ENCODE data around the gene PAOX. TPM values are rescaled to one million over a fixed set of nuclear protein-coding genes. Genes with fewer than 3 reads are reported as not detected.

Gene PAOX
- total and polyA plus RNA-seq, 2 of the 13 experiments (the other 11 are each of a cell fraction or from before 2014, with no cell fraction given) = 0.49 to 0.77 TPM

DNA sequence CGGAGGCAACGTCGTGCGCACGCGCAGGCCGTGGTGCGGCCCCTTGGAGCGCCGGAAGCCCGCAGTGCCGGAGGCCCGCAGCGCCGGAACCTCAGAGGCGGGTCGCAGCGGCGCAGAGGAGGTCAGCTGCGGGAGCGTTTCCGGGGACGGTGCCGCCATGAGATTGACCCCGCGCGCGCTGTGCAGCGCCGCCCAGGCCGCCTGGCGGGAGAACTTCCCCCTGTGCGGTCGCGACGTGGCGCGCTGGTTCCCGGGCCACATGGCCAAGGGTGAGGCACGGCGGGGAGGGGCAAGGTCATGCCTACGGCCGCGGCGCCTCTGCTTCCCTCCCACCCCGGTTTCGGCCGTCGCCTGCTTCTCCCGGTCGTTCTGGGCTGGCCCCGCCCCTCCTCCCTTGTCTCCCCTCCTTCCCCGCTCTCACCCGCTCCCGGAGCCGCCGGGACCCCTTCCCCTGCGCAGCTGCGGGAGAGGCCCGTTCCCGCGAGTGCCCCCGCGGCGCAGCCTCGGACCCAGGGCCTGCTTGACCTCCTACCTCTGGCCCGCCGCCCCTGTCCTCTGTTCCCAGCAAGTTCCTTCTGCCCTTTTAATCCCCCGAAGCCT is 15.1 kb downstream of the PAOX start, which contains the start of gene MTG1 (continued):
- TF ChIP-seq NR2F2 (IDR thresholded peaks at IDR 0.05; ENCODE audit: borderline replicate concordance, low read depth) = no peak; the same call in 1 of the 2 replicates
- no peak for TF ChIP-seq RAD51 (IDR thresholded peaks at IDR 0.05; ENCODE audit: borderline replicate concordance)
- TF ChIP-seq ZFP36L1 (CRISPR knock-in tag; IDR thresholded peaks at IDR 0.05) = 0 out of 2 replicates have a peak, but pooled peaks have one; percentile 54
- no peak for TF ChIP-seq NFYB (CRISPR knock-in tag; IDR thresholded peaks at IDR 0.05)
- peak; percentile 93 for TF ChIP-seq ZNF816 (CRISPR knock-in tag; IDR thresholded peaks at IDR 0.05; ENCODE audit: borderline replicate concordance)
- TF ChIP-seq ZFP91 (CRISPR knock-in tag; IDR thresholded peaks at IDR 0.05; ENCODE audit: borderline replicate concordance) = peak; percentile 94; the same call in 1 of the 2 replicates
- no peak for TF ChIP-seq CHD4 (IDR thresholded peaks at IDR 0.05; ENCODE audit: borderline replicate concordance, low read length)
- peak; percentile 97 for TF ChIP-seq ATF7-NPFF (CRISPR knock-in tag; IDR thresholded peaks at IDR 0.05; ENCODE audit: low read depth)
- TF ChIP-seq ZNF747 (CRISPR knock-in tag; IDR thresholded peaks at IDR 0.05; ENCODE audit: borderline replicate concordance) = no peak
- no peak for TF ChIP-seq ZNF12 (CRISPR knock-in tag; IDR thresholded peaks at IDR 0.05)
- TF ChIP-seq ZNF224 (CRISPR knock-in tag; IDR thresholded peaks at IDR 0.05) = no peak
- TF ChIP-seq TFDP1 (CRISPR knock-in tag; IDR thresholded peaks at IDR 0.05; ENCODE audit: borderline replicate concordance) = peak; percentile 95
- TF ChIP-seq PLSCR1 (CRISPR knock-in tag; IDR thresholded peaks at IDR 0.05; ENCODE audit: borderline replicate concordance) = no peak
- no peak for TF ChIP-seq HIC2 (CRISPR knock-in tag; IDR thresholded peaks at IDR 0.05; ENCODE audit: low read depth)
- TF ChIP-seq TAF1 (CRISPR knock-in tag; IDR thresholded peaks at IDR 0.05) = peak; percentile 95
- no peak for TF ChIP-seq ZKSCAN1 (IDR thresholded peaks at IDR 0.05; ENCODE audit: low read length)
- TF ChIP-seq ZNF121 (CRISPR knock-in tag; IDR thresholded peaks at IDR 0.05) = peak; percentile 46; the same call in 1 of the 2 replicates
- TF ChIP-seq MTA1 (CRISPR knock-in tag; IDR thresholded peaks at IDR 0.05; ENCODE audit: borderline replicate concordance) = peak; percentile 91; the same call in 1 of the 2 replicates
- no peak for TF ChIP-seq ZBTB37 (CRISPR knock-in tag; IDR thresholded peaks at IDR 0.05)
- no peak for TF ChIP-seq RFXAP (CRISPR knock-in tag; IDR thresholded peaks at IDR 0.05; ENCODE audit: borderline replicate concordance)
- TF ChIP-seq DMAP1 (CRISPR knock-in tag; IDR thresholded peaks at IDR 0.05) = peak; percentile 97
- peak; percentile 98 for TF ChIP-seq RBFOX2 (IDR thresholded peaks at IDR 0.05; ENCODE audit: low read depth, low read length)
- no peak; the same call in none of the 2 replicates for TF ChIP-seq ZNF879 (CRISPR knock-in tag; IDR thresholded peaks at IDR 0.05)
- 0 out of 2 replicates have a peak, but pooled peaks have one; percentile 37 for TF ChIP-seq CCDC6 (CRISPR knock-in tag; IDR thresholded peaks at IDR 0.05)

Data from HepG2 (cell line).